Osteoblast (primary cell): ENCODE results near the gene INHBC. TPM values are rescaled to one million over a fixed set of nuclear protein-coding genes. Genes with fewer than 3 reads are reported as not detected.

Experiments used
- DNase-seq: peaks from one replicate; pipeline ENCODE4 v3.0.0; 2011; ENCODE audit warnings: low spot score, mixed read lengths; ENCODE audit not compliant: insufficient read length; ENCODE audit errors: missing footprints
- H2AFZ ChIP-seq: 2 replicates; pipeline ENCODE4 v1.6.0; 2011; ENCODE audit warnings: mild to moderate bottlenecking, low read length
- H3K27ac ChIP-seq: 2 replicates; pipeline ENCODE4 v1.5.1; 2011; ENCODE audit warnings: mild to moderate bottlenecking, low read depth, low read length, moderate library complexity
- H3K27me3 ChIP-seq: 2 replicates; pipeline ENCODE4 v1.6.0; 2012; ENCODE audit warnings: mild to moderate bottlenecking, control low read depth, inconsistent platforms, low read length, moderate library complexity; ENCODE audit not compliant: insufficient read depth
- H3K36me3 ChIP-seq: 2 replicates; pipeline ENCODE4 v1.5.1; 2011; ENCODE audit warnings: mild to moderate bottlenecking, low read length, control low read depth, moderate library complexity; ENCODE audit not compliant: insufficient read depth
- H3K4me1 ChIP-seq: 2 replicates; pipeline ENCODE4 v1.5.1; 2011; ENCODE audit warnings: mild to moderate bottlenecking, low read length, control low read depth, moderate library complexity; ENCODE audit not compliant: insufficient read depth
- H3K4me2 ChIP-seq: 2 replicates; pipeline ENCODE4 v1.6.0; 2011; ENCODE audit warnings: mild to moderate bottlenecking, low read length; ENCODE audit not compliant: insufficient read depth
- H3K4me3 ChIP-seq: fragments of 200-600 bp; sonication (generic); 3 replicates; pipeline ENCODE4 v1.5.1; 2012; ENCODE audit warnings: mild to moderate bottlenecking, low read length, inconsistent platforms; ENCODE audit not compliant: insufficient read depth
- H3K79me2 ChIP-seq: 2 replicates; pipeline ENCODE4 v1.6.0; 2012; ENCODE audit warnings: mild to moderate bottlenecking, low read length, control low read depth, inconsistent platforms; ENCODE audit not compliant: insufficient read depth
- H3K9me3 ChIP-seq: 2 replicates; pipeline ENCODE4 v1.5.1; 2011; ENCODE audit warnings: low read depth, low read length, control low read depth
- H4K20me1 ChIP-seq: 2 replicates; pipeline ENCODE4 v1.6.0; 2012; ENCODE audit warnings: mild to moderate bottlenecking, low read length, control low read depth; ENCODE audit not compliant: insufficient read depth
- total RNA-seq: library from RNA; depleted of rRNA; stranded (reverse); fragments of >200 nt; gene quantifications from 2 replicates; pipeline ENCODE4 v1.2.3, GENCODE V29; 2012
- TF ChIP-seq, protein P1 (sequence below): IDR thresholded peaks from 2 replicates; pipeline ENCODE4 v1.5.1; 2011; ENCODE audit warnings: mild to moderate bottlenecking, low read depth, low read length, moderate library complexity; ENCODE audit errors: extremely low read depth

INHBC gene
- total RNA-seq, 1 donor: not detected

DNA sequence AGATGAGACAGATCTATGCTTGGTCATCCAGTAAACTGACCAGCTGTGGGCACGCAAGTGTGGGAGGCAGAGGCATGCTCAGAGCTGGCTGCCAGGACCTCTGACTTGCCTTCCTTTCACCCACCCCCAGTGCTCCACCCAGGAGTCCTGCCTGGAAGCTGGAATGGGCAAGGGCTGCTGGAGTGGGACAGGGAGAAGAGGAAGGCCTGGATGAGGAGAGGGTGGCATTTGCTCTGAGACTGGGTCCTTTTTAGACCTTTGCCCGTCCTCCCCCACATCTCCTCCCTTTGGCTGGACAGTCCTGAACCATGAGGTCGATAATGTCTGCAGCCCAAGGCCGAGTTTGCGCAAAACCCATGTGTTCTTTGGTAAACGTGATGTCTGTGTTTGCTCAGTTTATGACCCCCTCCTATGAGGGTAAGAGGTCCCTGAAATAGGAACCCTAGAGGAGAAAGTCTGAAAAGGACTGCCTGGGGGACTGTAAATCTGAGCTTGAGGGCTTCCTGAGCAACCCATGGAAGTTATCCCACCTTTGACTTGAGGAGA, 16.7 kb downstream of the INHBC start:
- Histone ChIP-seq H3K4me3 (no peak overlapping the region), H4K20me1 (no peaks in the 10 kb centered on the region), H3K4me1 (peaks cover 25% of the 10 kb centered on the region), H3K27me3 (no peaks in the 10 kb centered on the region), H3K4me2 (no peak overlapping the region), H3K79me2 (no peaks in the 10 kb centered on the region), H3K36me3 (no peaks in the 10 kb centered on the region), H3K9me3 (no peaks in the 10 kb centered on the region), H2AFZ (peak overlapping the region; percentile 11), H3K27ac (peak overlapping the region; percentile 95)
- no peak for DNase-seq
- TF ChIP-seq, protein P1, sequence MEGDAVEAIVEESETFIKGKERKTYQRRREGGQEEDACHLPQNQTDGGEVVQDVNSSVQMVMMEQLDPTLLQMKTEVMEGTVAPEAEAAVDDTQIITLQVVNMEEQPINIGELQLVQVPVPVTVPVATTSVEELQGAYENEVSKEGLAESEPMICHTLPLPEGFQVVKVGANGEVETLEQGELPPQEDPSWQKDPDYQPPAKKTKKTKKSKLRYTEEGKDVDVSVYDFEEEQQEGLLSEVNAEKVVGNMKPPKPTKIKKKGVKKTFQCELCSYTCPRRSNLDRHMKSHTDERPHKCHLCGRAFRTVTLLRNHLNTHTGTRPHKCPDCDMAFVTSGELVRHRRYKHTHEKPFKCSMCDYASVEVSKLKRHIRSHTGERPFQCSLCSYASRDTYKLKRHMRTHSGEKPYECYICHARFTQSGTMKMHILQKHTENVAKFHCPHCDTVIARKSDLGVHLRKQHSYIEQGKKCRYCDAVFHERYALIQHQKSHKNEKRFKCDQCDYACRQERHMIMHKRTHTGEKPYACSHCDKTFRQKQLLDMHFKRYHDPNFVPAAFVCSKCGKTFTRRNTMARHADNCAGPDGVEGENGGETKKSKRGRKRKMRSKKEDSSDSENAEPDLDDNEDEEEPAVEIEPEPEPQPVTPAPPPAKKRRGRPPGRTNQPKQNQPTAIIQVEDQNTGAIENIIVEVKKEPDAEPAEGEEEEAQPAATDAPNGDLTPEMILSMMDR: no peak

GRCh38 chr12:57452181-57452936, 17.8 kb downstream of the INHBC start:
- TF ChIP-seq, protein P1: no peak
- no peaks in the 10 kb centered on the region for H3K9me3 ChIP-seq
- peak overlapping the region; percentile 45 for H3K4me3 ChIP-seq
- no peaks in the 10 kb centered on the region for H4K20me1 ChIP-seq
- peak overlapping the region; percentile 79 for H3K4me2 ChIP-seq
- peak overlapping the region; percentile 83 for H2AFZ ChIP-seq
- H3K4me1 ChIP-seq: peaks cover 25% of the 10 kb centered on the region
- peak overlapping the region; percentile 95 for H3K27ac ChIP-seq
- H3K79me2 ChIP-seq: no peaks in the 10 kb centered on the region
- peak; percentile 87 for DNase-seq
- no peaks in the 10 kb centered on the region for H3K36me3 ChIP-seq
- no peaks in the 10 kb centered on the region for H3K27me3 ChIP-seq

DNA sequence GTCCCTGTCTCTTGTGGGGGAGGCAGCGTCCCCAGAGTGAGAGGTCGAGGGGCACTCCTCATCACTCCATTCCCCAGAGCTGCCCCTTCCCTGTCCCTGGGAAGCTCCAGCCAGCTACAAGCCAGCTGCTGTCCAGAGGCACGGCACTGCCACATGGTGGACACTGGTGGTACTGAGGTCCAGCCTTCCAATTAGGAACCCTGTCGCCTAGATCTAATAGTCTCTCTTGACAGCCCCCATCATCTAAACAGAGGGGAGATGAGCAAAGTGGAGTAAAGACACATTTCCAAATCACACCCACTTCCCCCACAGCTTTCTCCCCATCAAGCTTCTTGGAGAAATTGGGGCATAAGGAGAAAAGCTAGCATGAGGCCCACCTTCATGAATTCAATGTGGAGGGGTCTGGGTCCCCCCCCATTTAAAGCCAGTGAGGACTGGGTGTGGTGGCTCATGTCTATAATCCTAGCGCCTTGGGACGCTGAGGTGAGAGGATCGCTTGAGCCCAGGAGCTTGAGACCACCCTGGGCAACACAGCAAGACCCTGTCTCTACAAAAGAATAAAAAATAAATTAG, 18.4 kb downstream of the INHBC start:
- H2AFZ ChIP-seq: peak overlapping the region; percentile 83

More for the DNA sequence above, 18.4 kb downstream of the INHBC start:
- no peaks in the 10 kb centered on the region for H3K79me2 ChIP-seq
- H3K27ac ChIP-seq: peak overlapping the region; percentile 95
- no peaks in the 10 kb centered on the region for H4K20me1 ChIP-seq
- no peaks in the 10 kb centered on the region for H3K36me3 ChIP-seq
- TF ChIP-seq, protein P1: peak; percentile 98
- peaks cover 25% of the 10 kb centered on the region for H3K4me1 ChIP-seq
- H3K4me3 ChIP-seq: peak overlapping the region; percentile 45
- peak; percentile 86 for DNase-seq
- peak overlapping the region; percentile 79 for H3K4me2 ChIP-seq
- no peaks in the 10 kb centered on the region for H3K27me3 ChIP-seq
- H3K9me3 ChIP-seq: no peaks in the 10 kb centered on the region
